SKM-1 treated with dmso at 0.1 percent for 144 hours (cell line): ENCODE measurements around the gene LCMT2.

Experiments
- DNase-seq: peaks from one replicate; lab custom pipeline; 2025; ENCODE audit not compliant: unreplicated experiment; lab: John Stamatoyannopoulos, UW

Gene LCMT2

GRCh38 chr15:43329960-43330779 lies at the start of gene LCMT2:
Gene LCMT2, minus strand, starts transcription at chr15:43330573. Its CDS starts 84 bp downstream, at chr15:43330489.
- DNase-seq = peak; percentile 88

GRCh38 chr15:43378601-43379000 lies 48.2 kb upstream of the LCMT2 start:
- DNase-seq = no peak

GRCh38 chr15:43376017-43376705 lies 45.8 kb upstream of the LCMT2 start:
- peak; percentile 22 for DNase-seq

- DNase-seq = peak; percentile 63
Observed at GRCh38 chr15:43370975-43371974, 40.9 kb upstream of the LCMT2 start, which contains the start of the genes TUBGCP4 and ZSCAN29. Gene TUBGCP4, plus strand, starts transcription at chr15:43371101. Its CDS starts 254 bp downstream, at chr15:43371355. Gene ZSCAN29, minus strand, starts transcription at chr15:43371043. Its CDS starts 1,130 bp downstream, at chr15:43369913.

GRCh38 chr15:43370310-43370974 lies 40.1 kb upstream of the LCMT2 start:
- no peak for DNase-seq

- DNase-seq = no peak
Observed at GRCh38 chr15:43361313-43361903, 31.0 kb upstream of the LCMT2 start.

- DNase-seq = no peak
Observed at GRCh38 chr15:43360821-43361220, 30.4 kb upstream of the LCMT2 start.

- no peak for DNase-seq
Observed at GRCh38 chr15:43352693-43353382, 22.5 kb upstream of the LCMT2 start.

- no peak for DNase-seq
Observed at GRCh38 chr15:43347114-43347513, 16.7 kb upstream of the LCMT2 start.

GRCh38 chr15:43346305-43346704 lies 15.9 kb upstream of the LCMT2 start:
- no peak for DNase-seq

- no peak for DNase-seq
Observed at GRCh38 chr15:43330780-43331087, 361 bp upstream of the LCMT2 start.

GRCh38 chr15:43329217-43329959 lies 985 bp downstream of the LCMT2 start:
- DNase-seq = no peak

GRCh38 chr15:43325039-43325684 lies 5.2 kb downstream of the LCMT2 start:
- DNase-seq = no peak

- no peak for DNase-seq
Observed at GRCh38 chr15:43318990-43319771, 11.2 kb downstream of the LCMT2 start.

- DNase-seq = no peak
Observed at GRCh38 chr15:43317566-43318184, 12.7 kb downstream of the LCMT2 start.

- no peak for DNase-seq
Observed at GRCh38 chr15:43316971-43317346, 13.4 kb downstream of the LCMT2 start.
